ENCODE results near the gene RARRES1.

The RARRES1 gene, protein sequence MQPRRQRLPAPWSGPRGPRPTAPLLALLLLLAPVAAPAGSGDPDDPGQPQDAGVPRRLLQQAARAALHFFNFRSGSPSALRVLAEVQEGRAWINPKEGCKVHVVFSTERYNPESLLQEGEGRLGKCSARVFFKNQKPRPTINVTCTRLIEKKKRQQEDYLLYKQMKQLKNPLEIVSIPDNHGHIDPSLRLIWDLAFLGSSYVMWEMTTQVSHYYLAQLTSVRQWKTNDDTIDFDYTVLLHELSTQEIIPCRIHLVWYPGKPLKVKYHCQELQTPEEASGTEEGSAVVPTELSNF

DNA sequence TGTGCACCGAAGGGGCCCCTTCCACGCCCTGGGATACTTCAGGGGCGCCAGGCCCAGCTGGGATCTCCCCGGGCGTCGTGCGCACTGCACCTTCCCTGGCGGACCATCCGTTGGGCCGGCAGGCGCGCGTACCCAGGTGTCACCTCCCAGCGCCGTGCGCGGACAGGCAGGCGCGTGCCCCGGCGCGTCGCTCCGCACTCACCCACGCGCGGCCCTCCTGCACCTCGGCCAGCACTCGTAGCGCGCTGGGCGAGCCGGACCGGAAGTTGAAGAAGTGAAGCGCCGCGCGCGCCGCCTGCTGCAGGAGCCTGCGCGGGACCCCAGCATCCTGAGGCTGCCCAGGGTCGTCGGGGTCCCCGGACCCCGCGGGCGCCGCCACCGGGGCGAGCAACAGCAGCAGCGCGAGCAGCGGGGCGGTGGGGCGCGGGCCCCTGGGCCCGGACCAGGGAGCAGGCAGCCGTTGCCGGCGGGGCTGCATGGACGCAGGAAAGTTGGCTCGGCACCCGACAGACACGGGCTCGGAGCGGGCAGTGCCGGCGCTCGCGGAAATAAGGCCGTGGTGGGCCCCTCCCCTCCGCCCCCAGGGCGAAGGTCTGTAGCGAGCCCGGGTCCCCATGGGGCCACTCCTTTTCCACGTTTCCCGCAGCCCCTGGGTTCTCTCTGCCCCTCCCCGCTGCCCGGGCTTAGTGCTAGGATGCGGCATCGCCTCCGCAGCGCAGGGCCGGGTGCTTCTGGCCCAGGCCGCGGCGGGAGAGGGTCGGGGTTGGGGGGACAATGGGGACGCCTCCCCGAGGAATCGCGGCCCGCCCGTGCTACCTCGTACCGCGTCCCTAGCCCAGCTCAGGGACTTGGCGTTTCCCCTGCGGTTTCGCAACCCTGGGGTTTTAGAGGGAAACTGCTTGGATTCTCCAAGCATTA lies at the start of gene RARRES1:
RARRES1 (minus strand) TSS at position 520 of the 918 bp plus-strand sequence; CDS start at position 478, 42 bp downstream.
- Histone ChIP-seq H4K20me1 (ENCODE audit: control insufficient read depth, insufficient read depth, low read depth, low read length) (no peaks in the 10 kb centered on the region), H3K27me3 (ENCODE audit: control insufficient read depth, low read length) (no peaks in the 10 kb centered on the region), H3K36me3 (ENCODE audit: control insufficient read depth, low read length) (no peaks in the 10 kb centered on the region), H3K4me2 (ENCODE audit: low read length) (peak within 1 kb of the TSS; percentile 69), H3K27ac (ENCODE audit: low read depth, low read length) (no peak within 1 kb of the TSS), H3K4me1 (ENCODE audit: control insufficient read depth, low read length) (peaks cover 12% of the 10 kb centered on the region), H3K9me3 (ENCODE audit: control insufficient read depth, insufficient read depth, low read length) (no peaks in the 10 kb centered on the region), H3K79me2 (ENCODE audit: control insufficient read depth, low read length) (no peaks in the 10 kb centered on the region), H3K9me2 (replicated peaks; ENCODE audit: control insufficient read depth, low read length) (no peaks in the 10 kb centered on the region), H3F3A (ENCODE audit: control insufficient read depth, insufficient read depth) (no peaks in the 10 kb centered on the region), H3K4me3 (ENCODE audit: low read length) (peak within 1 kb of the TSS; percentile 60)
- TF ChIP-seq, protein P1, sequence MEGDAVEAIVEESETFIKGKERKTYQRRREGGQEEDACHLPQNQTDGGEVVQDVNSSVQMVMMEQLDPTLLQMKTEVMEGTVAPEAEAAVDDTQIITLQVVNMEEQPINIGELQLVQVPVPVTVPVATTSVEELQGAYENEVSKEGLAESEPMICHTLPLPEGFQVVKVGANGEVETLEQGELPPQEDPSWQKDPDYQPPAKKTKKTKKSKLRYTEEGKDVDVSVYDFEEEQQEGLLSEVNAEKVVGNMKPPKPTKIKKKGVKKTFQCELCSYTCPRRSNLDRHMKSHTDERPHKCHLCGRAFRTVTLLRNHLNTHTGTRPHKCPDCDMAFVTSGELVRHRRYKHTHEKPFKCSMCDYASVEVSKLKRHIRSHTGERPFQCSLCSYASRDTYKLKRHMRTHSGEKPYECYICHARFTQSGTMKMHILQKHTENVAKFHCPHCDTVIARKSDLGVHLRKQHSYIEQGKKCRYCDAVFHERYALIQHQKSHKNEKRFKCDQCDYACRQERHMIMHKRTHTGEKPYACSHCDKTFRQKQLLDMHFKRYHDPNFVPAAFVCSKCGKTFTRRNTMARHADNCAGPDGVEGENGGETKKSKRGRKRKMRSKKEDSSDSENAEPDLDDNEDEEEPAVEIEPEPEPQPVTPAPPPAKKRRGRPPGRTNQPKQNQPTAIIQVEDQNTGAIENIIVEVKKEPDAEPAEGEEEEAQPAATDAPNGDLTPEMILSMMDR (IDR thresholded peaks at IDR 0.05; ENCODE audit: low read depth, low read length, poor library complexity, severe bottlenecking), result no peak
- TF ChIP-seq EZH2phosphoT487 (IDR thresholded peaks at IDR 0.05; ENCODE audit: borderline replicate concordance, low read length), result no peak

DNA sequence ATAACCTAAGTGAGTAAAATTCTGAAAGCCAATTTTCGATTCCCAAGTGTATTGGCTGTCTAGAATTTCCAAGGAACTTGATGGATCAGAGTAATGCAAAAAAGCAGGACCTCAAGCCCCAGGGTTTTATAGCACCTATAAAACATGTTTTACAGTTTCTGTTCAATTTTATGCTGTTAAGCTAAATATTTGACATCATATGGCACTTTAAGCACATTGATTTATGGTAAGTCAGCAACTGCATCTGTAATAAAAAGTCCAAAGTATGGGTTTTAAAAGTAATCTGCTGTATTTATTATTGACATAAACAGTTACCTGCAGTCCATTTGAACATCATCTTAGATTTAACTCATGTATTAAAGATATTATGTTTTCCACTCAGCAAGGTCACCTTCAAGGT lies 49.6 kb upstream of the RARRES1 start:
- Histone ChIP-seq H3K4me2 (ENCODE audit: low read length) (no peak overlapping the region), H3K9me3 (ENCODE audit: control insufficient read depth, insufficient read depth, low read length) (no peaks in the 10 kb centered on the region), H3K79me2 (ENCODE audit: control insufficient read depth, low read length) (no peaks in the 10 kb centered on the region), H4K20me1 (ENCODE audit: control insufficient read depth, insufficient read depth, low read depth, low read length) (no peaks in the 10 kb centered on the region), H3K36me3 (ENCODE audit: control insufficient read depth, low read length) (no peaks in the 10 kb centered on the region), H3K27ac (ENCODE audit: low read depth, low read length) (no peak overlapping the region), H3K27me3 (ENCODE audit: control insufficient read depth, low read length) (no peaks in the 10 kb centered on the region), H3K4me1 (ENCODE audit: control insufficient read depth, low read length) (no peaks in the 10 kb centered on the region), H3K4me3 (ENCODE audit: low read length) (no peak overlapping the region), H3F3A (ENCODE audit: control insufficient read depth, insufficient read depth) (no peaks in the 10 kb centered on the region), H3K9me2 (replicated peaks; ENCODE audit: control insufficient read depth, low read length) (no peaks in the 10 kb centered on the region)
- TF ChIP-seq, protein P1 (IDR thresholded peaks at IDR 0.05; ENCODE audit: low read depth, low read length, poor library complexity, severe bottlenecking), result no peak
- no peak for TF ChIP-seq EZH2phosphoT487 (IDR thresholded peaks at IDR 0.05; ENCODE audit: borderline replicate concordance, low read length)

DNA sequence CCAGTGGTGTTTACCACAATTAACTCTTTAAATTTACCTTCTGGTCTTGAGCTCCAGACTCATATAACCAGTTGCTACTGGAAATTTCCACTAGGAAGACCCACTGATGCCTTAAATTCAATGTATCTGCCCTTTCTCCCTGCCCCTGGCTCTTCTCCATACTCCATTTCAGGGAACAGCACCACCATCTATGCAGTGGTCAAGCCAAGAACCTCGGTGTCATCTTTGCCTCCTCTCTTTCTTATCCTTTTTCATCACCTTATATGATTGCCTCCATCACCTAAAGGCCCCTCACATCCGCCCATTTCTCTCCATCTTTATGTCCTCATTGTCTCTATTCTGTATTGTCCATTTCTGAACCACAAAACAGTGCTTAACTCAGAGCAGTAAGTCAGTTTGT lies 48.9 kb upstream of the RARRES1 start:
- no peak for TF ChIP-seq EZH2phosphoT487 (IDR thresholded peaks at IDR 0.05; ENCODE audit: borderline replicate concordance, low read length)
- TF ChIP-seq, protein P1 (IDR thresholded peaks at IDR 0.05; ENCODE audit: low read depth, low read length, poor library complexity, severe bottlenecking), result no peak
- no peaks in the 10 kb centered on the region for H3K36me3 ChIP-seq (ENCODE audit: control insufficient read depth, low read length)
- no peaks in the 10 kb centered on the region for H3K79me2 ChIP-seq (ENCODE audit: control insufficient read depth, low read length)
- no peaks in the 10 kb centered on the region for H3K9me3 ChIP-seq (ENCODE audit: control insufficient read depth, insufficient read depth, low read length)
- H3K27ac ChIP-seq (ENCODE audit: low read depth, low read length), result no peak overlapping the region
- H3K9me2 ChIP-seq (replicated peaks; ENCODE audit: control insufficient read depth, low read length), result no peaks in the 10 kb centered on the region
- H3K27me3 ChIP-seq (ENCODE audit: control insufficient read depth, low read length), result no peaks in the 10 kb centered on the region
- no peaks in the 10 kb centered on the region for H4K20me1 ChIP-seq (ENCODE audit: control insufficient read depth, insufficient read depth, low read depth, low read length)
- no peaks in the 10 kb centered on the region for H3F3A ChIP-seq (ENCODE audit: control insufficient read depth, insufficient read depth)
- H3K4me2 ChIP-seq (ENCODE audit: low read length), result no peak overlapping the region
- no peak overlapping the region for H3K4me3 ChIP-seq (ENCODE audit: low read length)
- H3K4me1 ChIP-seq (ENCODE audit: control insufficient read depth, low read length), result no peaks in the 10 kb centered on the region

All from DOHH2 (cell line).